ENCODE results near the gene KIF1C. TPM values are rescaled to one million over a fixed set of nuclear protein-coding genes. Genes with fewer than 3 reads are reported as not detected.
A peak's percentile ranks its signal among the peaks of the same experiment; 100 is the strongest.

The KIF1C gene
- total RNA-seq, 1 experiment from 2014 or later, result 95.9 TPM

DNA sequence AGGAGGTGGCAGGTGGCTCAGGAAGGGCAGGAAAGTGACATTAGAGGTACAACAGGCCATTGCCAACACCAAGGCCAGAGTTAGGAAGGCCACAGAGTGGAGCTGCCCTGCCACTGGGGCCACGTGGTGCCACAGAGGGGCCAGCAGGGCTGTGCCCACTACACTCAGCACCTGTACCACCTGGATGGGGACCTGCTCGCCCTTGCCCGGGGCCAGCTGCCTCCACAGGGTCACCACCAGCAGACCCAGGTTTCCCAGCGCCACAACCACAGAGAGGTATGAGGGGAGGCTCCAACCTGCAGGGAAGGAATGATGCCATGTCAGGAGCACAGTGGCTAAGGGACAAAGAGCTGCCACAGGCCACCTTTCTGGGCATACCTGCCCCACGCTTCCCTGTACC is 36.3 kb downstream of the KIF1C start:
- H3K36me3 ChIP-seq (ENCODE audit: insufficient read depth, low read length, poor library complexity, severe bottlenecking), result no peaks in the 10 kb centered on the region
- no peaks in the 10 kb centered on the region for H3K9me3 ChIP-seq (ENCODE audit: low read depth, low read length, poor library complexity, severe bottlenecking)
- intact Hi-C loops (cut with micrococcal nuclease; ENCODE audit: unreplicated experiment), result no loop called here
- H3K27ac ChIP-seq (ENCODE audit: low read depth, low read length, poor library complexity, severe bottlenecking), result no peak overlapping the region
- TF ChIP-seq EZH2 (IDR thresholded peaks at IDR 0.05; ENCODE audit: borderline replicate concordance, low read depth, low read length, poor library complexity, severe bottlenecking), result no peak
- TF ChIP-seq, protein P1, sequence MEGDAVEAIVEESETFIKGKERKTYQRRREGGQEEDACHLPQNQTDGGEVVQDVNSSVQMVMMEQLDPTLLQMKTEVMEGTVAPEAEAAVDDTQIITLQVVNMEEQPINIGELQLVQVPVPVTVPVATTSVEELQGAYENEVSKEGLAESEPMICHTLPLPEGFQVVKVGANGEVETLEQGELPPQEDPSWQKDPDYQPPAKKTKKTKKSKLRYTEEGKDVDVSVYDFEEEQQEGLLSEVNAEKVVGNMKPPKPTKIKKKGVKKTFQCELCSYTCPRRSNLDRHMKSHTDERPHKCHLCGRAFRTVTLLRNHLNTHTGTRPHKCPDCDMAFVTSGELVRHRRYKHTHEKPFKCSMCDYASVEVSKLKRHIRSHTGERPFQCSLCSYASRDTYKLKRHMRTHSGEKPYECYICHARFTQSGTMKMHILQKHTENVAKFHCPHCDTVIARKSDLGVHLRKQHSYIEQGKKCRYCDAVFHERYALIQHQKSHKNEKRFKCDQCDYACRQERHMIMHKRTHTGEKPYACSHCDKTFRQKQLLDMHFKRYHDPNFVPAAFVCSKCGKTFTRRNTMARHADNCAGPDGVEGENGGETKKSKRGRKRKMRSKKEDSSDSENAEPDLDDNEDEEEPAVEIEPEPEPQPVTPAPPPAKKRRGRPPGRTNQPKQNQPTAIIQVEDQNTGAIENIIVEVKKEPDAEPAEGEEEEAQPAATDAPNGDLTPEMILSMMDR (conservative IDR thresholded peaks at IDR 0.05; ENCODE audit: low read depth, low read length), result no peak
- no peak overlapping the region for H3K4me3 ChIP-seq (ENCODE audit: low read depth, low read length, poor library complexity, severe bottlenecking)
- ChIA-PET CTCF (interaction anchor here (0.5 kb wide), 1 partner anchor 9 kb away, joined by 3 read pairs; no protein-coding TSS in a partner anchor), POLR2A (ENCODE audit: low non-redundant PET) (no interaction called here)
- peaks cover 4% of the 10 kb centered on the region for H3K4me1 ChIP-seq (ENCODE audit: insufficient read depth, low read length, poor library complexity, severe bottlenecking)
- BruUV-seq (replicated peaks), result no TSS peak
- no peak for DNase-seq (ENCODE audit: low spot score)
- no peaks in the 10 kb centered on the region for H3K27me3 ChIP-seq (replicated peaks; ENCODE audit: insufficient read depth, low read depth, low read length, poor library complexity)

DNA sequence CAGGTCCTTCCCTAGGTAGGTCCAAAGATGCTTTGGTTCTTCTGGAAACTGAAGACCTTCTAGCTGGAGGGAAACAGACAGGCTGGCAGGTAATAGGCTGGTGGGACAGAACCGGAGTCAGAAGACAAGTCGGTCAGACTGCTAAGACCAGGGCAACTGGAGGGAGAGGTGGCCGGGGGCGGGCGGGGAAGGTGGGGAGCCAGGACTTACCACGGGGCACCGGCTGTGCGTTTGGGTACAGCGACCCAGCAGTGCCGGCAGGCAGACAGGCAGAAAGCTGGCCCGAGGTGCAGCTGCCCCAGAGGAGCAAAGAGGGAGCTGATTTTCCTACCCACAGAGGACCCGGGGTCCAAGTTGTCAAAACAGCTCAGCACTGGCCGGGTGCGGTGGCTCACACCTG is 36.9 kb downstream of the KIF1C start:
- CTCF ChIA-PET, result interaction anchor here (0.5 to 0.6 kb wide), 2 partner anchors 10 to 37 kb away, joined by 3 to 7 read pairs; partner anchors contain the start of gene KIF1C
- Histone ChIP-seq H3K4me3 (ENCODE audit: low read depth, low read length, poor library complexity, severe bottlenecking) (no peak overlapping the region), H3K27me3 (replicated peaks; ENCODE audit: insufficient read depth, low read depth, low read length, poor library complexity) (no peaks in the 10 kb centered on the region), H3K36me3 (ENCODE audit: insufficient read depth, low read length, poor library complexity, severe bottlenecking) (no peaks in the 10 kb centered on the region), H3K27ac (ENCODE audit: low read depth, low read length, poor library complexity, severe bottlenecking) (no peak overlapping the region), H3K4me1 (ENCODE audit: insufficient read depth, low read length, poor library complexity, severe bottlenecking) (peaks cover 4% of the 10 kb centered on the region), H3K9me3 (ENCODE audit: low read depth, low read length, poor library complexity, severe bottlenecking) (no peaks in the 10 kb centered on the region)
- no TSS peak for BruUV-seq (replicated peaks)
- POLR2A ChIA-PET (ENCODE audit: low non-redundant PET), result no interaction called here
- TF ChIP-seq, protein P1 (conservative IDR thresholded peaks at IDR 0.05; ENCODE audit: low read depth, low read length), result no peak
- no peak for TF ChIP-seq EZH2 (IDR thresholded peaks at IDR 0.05; ENCODE audit: borderline replicate concordance, low read depth, low read length, poor library complexity, severe bottlenecking)
- intact Hi-C loops (cut with micrococcal nuclease; ENCODE audit: unreplicated experiment), result no loop called here
- no peak for DNase-seq (ENCODE audit: low spot score)

DNA sequence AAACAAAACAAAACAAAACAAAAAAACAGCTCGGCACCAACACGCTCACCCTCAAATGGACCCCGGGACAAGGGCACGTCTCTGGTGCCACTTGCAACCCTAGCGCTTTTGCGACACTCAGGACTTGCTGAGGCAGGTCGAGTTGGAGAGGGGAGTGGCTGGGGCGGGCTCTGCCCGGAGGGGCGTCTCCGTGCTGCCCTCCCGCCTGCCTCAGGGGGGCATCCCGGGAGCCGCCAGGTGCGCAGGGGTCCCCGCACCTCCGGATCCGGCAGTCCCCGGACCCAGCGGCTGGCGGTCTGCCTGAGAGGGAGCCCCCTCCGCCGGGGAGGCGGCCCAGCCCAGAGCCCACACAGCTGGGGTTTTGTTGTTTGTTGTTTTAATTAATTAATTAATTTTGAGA is 37.6 kb downstream of the KIF1C start, which contains the start of gene SLC52A1:
Gene SLC52A1 (minus strand): TSS at position 112 of the 400 bp plus-strand sequence. CDS start 820 bp downstream, outside the sequence.
- CTCF ChIA-PET, result no interaction called here
- Histone ChIP-seq H3K4me1 (ENCODE audit: insufficient read depth, low read length, poor library complexity, severe bottlenecking) (peaks cover 4% of the 10 kb centered on the region), H3K4me3 (ENCODE audit: low read depth, low read length, poor library complexity, severe bottlenecking) (peak within 1 kb of the TSS; percentile 42), H3K9me3 (ENCODE audit: low read depth, low read length, poor library complexity, severe bottlenecking) (no peaks in the 10 kb centered on the region), H3K27me3 (replicated peaks; ENCODE audit: insufficient read depth, low read depth, low read length, poor library complexity) (no peaks in the 10 kb centered on the region), H3K36me3 (ENCODE audit: insufficient read depth, low read length, poor library complexity, severe bottlenecking) (no peaks in the 10 kb centered on the region), H3K27ac (ENCODE audit: low read depth, low read length, poor library complexity, severe bottlenecking) (no peak within 1 kb of the TSS)
- intact Hi-C loops (cut with micrococcal nuclease; ENCODE audit: unreplicated experiment), result no loop called here
- no peak for TF ChIP-seq EZH2 (IDR thresholded peaks at IDR 0.05; ENCODE audit: borderline replicate concordance, low read depth, low read length, poor library complexity, severe bottlenecking)
- TF ChIP-seq, protein P1 (conservative IDR thresholded peaks at IDR 0.05; ENCODE audit: low read depth, low read length), result no peak
- POLR2A ChIA-PET (ENCODE audit: low non-redundant PET), result interaction anchor here (0.6 to 0.8 kb wide), 2 partner anchors 11 to 95 kb away, joined by 4 to 27 read pairs; no protein-coding TSS in a partner anchor
- DNase-seq (ENCODE audit: low spot score), result no peak
- no TSS peak for BruUV-seq (replicated peaks)
